ENCODE data around the gene PLA2G7. TPM values are rescaled to one million over a fixed set of nuclear protein-coding genes. Genes with fewer than 3 reads are reported as not detected.

Gene PLA2G7
- total RNA-seq, result 1 to 10 TPM; 2.2 to 3.1 (median 3.0) TPM
- long read RNA-seq, donor 1, result 0 reads
- long read RNA-seq, donor 2, partial matches to known transcripts, result 0 of 3 reads
- long read RNA-seq, donor 2, other reads (novel, unspliced or antisense), result 3 of 3 reads

DNA sequence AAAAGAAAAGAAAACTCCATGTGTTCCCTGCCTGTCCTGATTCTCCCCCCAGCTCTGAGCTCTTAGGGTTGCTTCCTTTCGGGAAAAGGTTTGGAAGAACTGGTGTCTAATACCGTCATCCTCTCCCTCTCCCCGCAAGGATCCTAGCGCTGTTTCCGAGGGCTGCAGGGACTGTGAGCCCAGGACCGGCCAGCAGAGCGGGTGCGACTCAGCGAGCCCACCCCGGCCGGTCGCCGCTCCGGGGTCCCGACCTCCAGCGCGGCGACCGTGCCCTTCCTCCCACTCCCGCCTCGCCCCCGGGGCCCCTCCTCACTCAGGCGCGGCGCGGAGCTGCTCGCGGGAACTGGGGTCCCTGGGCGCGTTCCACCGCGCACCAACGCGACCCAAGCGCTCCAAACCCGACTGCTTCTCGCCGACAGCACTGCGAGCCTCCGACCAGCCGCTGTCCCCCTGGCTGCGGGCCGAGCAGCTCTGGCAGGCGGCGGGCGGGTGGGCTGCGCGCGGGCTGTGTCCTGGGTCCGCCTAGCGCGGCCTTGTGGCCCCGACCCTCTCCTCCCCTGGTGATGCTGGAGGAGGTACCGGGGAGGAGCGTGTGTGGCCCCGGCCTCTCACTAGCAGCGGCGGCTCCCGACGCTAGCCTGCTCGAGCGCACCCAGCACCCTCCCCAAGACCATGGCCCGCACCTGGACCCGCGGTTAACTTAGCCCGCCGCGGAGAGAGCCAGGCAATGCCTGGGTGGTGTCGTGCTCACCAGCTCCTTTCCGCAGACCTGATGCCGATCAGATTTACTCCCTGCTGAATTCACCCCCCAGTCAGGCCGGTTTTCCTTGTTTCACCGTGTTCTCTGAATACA lies at the start of gene PLA2G7:
Gene PLA2G7 (minus strand): TSS at position 509 of the 853 bp plus-strand sequence. CDS start 12,484 bp downstream, outside the sequence.
- peak in 2 of 3 donors; percentile 43 to 46 for DNase-seq
- peak; percentile 70 for ATAC-seq
- TF ChIP-seq, protein P1, sequence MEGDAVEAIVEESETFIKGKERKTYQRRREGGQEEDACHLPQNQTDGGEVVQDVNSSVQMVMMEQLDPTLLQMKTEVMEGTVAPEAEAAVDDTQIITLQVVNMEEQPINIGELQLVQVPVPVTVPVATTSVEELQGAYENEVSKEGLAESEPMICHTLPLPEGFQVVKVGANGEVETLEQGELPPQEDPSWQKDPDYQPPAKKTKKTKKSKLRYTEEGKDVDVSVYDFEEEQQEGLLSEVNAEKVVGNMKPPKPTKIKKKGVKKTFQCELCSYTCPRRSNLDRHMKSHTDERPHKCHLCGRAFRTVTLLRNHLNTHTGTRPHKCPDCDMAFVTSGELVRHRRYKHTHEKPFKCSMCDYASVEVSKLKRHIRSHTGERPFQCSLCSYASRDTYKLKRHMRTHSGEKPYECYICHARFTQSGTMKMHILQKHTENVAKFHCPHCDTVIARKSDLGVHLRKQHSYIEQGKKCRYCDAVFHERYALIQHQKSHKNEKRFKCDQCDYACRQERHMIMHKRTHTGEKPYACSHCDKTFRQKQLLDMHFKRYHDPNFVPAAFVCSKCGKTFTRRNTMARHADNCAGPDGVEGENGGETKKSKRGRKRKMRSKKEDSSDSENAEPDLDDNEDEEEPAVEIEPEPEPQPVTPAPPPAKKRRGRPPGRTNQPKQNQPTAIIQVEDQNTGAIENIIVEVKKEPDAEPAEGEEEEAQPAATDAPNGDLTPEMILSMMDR (IDR thresholded peaks at IDR 0.05), result no peak

DNA sequence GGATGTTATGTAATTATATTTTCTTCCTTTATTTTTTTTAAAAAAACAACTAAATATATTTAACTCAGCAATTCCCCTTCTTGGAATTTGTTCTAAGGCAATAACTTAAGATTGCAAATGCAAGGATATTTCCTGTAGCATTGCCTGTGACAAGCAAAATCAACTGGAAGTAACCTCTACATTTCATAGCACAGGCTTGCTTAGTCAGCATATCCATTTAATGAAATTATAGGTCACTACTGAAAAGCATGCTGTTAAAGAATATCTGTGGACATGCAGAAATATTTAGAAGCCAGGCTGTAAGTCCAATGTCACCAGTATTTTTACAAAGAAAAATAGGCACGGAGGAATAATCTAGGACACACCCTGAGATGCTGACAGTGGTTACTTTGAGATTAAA lies 49.4 kb upstream of the PLA2G7 start:
- no peak for ATAC-seq
- Histone ChIP-seq H3K4me3 (no peak overlapping the region), H3K4me1 (ENCODE audit: low read depth) (peaks cover 1% of the 10 kb centered on the region), H3K9me3 (no peaks in the 10 kb centered on the region), H3K36me3 (ENCODE audit: low read depth) (no peaks in the 10 kb centered on the region)
- TF ChIP-seq, protein P1 (IDR thresholded peaks at IDR 0.05), result no peak
- intact Hi-C loops (cut with DNase I, micrococcal nuclease), result no loop called here
- no peak for DNase-seq

More for the DNA sequence above, at the start of gene PLA2G7:
- no peaks in the 10 kb centered on the region for H3K9me3 ChIP-seq
- H3K4me3 ChIP-seq, result no peak within 1 kb of the TSS
- intact Hi-C loops (cut with DNase I, micrococcal nuclease), result no loop called here
- H3K36me3 ChIP-seq (ENCODE audit: low read depth), result no peaks in the 10 kb centered on the region
- H3K4me1 ChIP-seq (ENCODE audit: low read depth), result peaks cover 9% of the 10 kb centered on the region

DNA sequence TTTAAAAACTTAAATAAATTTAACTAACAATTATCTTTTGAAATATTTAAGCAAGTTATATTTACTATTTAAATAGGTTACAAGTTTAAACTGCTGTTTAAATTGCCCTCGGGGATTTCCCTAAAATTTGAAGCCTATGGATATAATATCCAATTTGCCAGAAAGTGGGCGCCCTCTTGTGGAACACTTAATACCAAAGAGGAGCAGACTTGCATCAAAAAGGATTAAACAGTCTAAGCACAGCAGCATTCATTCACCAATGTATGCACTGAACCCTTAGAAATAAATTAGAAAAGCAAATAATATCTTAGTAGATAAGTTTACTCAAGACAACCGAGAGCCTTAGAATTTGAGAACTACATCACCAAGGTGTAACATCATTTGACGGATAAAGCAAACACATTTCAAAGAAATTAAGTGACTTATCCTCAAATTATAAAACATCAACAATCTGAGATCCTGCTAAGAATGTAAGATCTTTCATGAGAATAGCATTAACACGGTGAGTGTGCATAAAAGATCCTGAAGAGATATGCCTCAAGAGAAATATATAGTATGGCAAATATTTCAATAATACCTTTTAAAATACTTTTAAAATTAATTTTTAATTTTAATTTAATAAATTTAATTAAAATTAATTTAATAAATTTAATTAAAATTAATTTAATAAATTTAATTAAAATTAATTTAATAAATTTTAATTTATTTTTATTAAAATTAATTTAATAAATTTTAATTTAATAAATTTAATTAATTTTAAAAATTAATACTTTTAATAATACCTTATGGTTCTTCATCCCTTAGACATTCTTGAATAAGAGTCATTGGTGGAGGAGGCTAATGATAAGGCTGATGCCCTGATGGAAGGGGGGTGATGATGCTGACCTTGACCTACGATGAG lies 46.6 kb upstream of the PLA2G7 start:
- intact Hi-C loops (cut with DNase I, micrococcal nuclease), result no loop called here

DNA sequence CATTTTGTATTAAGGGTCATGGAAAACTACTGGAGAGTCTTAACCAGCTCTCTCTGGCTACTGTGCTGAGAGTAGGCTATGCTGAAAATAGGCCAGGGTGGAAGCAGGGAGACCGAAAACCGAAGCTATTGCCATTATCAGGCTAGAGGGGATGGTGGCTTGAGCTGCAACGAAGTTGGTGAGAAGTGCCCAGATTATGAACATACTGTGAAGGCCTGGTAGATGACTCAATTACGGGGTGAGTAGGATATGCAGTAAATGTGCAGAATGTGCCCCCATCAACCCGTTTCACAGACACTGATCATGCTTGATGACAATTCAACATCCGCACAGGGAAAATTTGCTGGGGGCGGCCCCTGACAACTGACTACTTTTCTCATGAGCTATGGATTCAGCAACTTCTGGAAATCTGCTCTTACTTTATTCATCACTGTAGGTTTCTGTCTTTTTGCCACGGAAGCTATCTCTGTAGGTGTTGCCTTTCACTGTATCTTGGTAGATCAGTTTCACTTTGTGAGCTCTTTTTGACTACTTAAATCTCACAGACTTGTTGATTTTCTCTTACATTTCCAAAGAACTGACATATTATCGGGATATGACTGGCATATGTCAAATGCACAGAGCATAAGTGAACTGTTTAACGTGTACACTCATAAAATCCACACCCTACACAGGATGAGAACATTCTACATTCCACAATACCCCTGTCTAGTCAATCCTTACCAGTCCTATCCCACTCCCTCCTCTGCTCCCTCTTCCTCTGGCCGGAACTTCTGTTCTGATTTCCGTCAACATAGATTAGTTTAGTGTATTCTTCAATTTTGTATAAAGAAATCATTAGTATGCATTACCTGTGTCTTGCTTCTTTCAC lies 42.5 kb upstream of the PLA2G7 start:
- TF ChIP-seq, protein P1 (IDR thresholded peaks at IDR 0.05), result no peak
- intact Hi-C loops (cut with DNase I, micrococcal nuclease), result no loop called here

More for the DNA sequence above, 46.6 kb upstream of the PLA2G7 start:
- peaks cover 5% of the 10 kb centered on the region for H3K4me1 ChIP-seq (ENCODE audit: low read depth)
- H3K9me3 ChIP-seq, result no peaks in the 10 kb centered on the region
- TF ChIP-seq, protein P1 (IDR thresholded peaks at IDR 0.05), result peak; percentile 22
- no peaks in the 10 kb centered on the region for H3K36me3 ChIP-seq (ENCODE audit: low read depth)
- H3K4me3 ChIP-seq, result no peak overlapping the region
- peak in 1 of 3 donors; percentile 90 for DNase-seq
- peak; percentile 66 for ATAC-seq

More for the DNA sequence above, 42.5 kb upstream of the PLA2G7 start:
- Histone ChIP-seq H3K4me3 (no peak overlapping the region), H3K36me3 (ENCODE audit: low read depth) (no peaks in the 10 kb centered on the region), H3K9me3 (no peaks in the 10 kb centered on the region), H3K4me1 (ENCODE audit: low read depth) (peaks cover 5% of the 10 kb centered on the region)
- peak; percentile 71 for ATAC-seq
- DNase-seq, result no peak

Data from mucosa of descending colon (tissue), 3 donors.